ENCODE results near the gene CHTF8.

CHTF8 gene

DNA sequence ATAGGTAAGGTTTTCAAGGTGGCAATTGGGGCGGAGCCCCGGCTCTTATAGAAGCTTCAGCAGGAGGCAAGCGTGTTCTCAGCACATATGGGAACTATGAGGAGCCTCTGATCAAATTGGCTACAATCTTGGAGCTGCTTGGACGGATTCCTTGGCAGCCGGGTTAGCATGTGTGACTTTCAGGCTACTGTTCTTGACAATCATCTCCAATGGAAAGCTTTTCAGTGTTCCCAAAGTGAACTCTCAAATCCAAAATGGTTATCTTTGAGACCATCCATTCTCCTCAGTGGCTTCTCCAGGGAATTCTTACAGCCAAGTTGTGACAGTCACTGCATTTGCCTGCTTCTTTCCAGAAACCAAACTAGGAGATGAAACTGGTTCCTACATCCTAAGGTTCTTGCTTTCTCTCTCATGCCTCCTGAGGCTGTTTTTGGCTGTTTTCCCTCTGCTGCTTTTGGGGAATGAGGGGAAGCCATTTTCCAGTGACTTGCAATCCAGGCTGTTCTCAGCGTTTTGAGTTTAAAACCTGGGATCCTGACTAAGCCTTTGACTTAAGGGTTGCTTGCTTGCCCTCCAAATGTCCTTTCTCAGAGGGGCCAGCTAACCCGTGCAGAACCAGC is 16.0 kb downstream of the CHTF8 start:
- Mint-ChIP-seq H3K36me3 (ENCODE audit: low read depth) (peaks cover 51% of the 10 kb centered on the region), H3K4me1 (no peaks in the 10 kb centered on the region), H3K27me3 (ENCODE audit: low read depth) (peaks cover 9% of the 10 kb centered on the region), H3K4me3 (no peak overlapping the region), H3K27ac (no peak overlapping the region), H3K9me3 (no peaks in the 10 kb centered on the region)
- TF ChIP-seq, protein P1, sequence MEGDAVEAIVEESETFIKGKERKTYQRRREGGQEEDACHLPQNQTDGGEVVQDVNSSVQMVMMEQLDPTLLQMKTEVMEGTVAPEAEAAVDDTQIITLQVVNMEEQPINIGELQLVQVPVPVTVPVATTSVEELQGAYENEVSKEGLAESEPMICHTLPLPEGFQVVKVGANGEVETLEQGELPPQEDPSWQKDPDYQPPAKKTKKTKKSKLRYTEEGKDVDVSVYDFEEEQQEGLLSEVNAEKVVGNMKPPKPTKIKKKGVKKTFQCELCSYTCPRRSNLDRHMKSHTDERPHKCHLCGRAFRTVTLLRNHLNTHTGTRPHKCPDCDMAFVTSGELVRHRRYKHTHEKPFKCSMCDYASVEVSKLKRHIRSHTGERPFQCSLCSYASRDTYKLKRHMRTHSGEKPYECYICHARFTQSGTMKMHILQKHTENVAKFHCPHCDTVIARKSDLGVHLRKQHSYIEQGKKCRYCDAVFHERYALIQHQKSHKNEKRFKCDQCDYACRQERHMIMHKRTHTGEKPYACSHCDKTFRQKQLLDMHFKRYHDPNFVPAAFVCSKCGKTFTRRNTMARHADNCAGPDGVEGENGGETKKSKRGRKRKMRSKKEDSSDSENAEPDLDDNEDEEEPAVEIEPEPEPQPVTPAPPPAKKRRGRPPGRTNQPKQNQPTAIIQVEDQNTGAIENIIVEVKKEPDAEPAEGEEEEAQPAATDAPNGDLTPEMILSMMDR (IDR thresholded peaks at IDR 0.05; ENCODE audit: unreplicated experiment in 3 of 3) = no peak

GRCh38 chr16:69115837-69116236 is 16.6 kb downstream of the CHTF8 start:
- Mint-ChIP-seq H3K27me3 (ENCODE audit: low read depth) (peaks cover 10% of the 10 kb centered on the region), H3K4me3 (no peak overlapping the region), H3K9me3 (no peaks in the 10 kb centered on the region), H3K27ac (no peak overlapping the region), H3K36me3 (ENCODE audit: low read depth) (peaks cover 45% of the 10 kb centered on the region), H3K4me1 (no peaks in the 10 kb centered on the region)
- TF ChIP-seq, protein P1 (IDR thresholded peaks at IDR 0.05; ENCODE audit: unreplicated experiment in 3 of 3) = no peak

- no peaks in the 10 kb centered on the region for H3K9me3 Mint-ChIP-seq
- no peaks in the 10 kb centered on the region for H3K4me1 Mint-ChIP-seq
- H3K27ac Mint-ChIP-seq = no peak overlapping the region
- TF ChIP-seq, protein P1 (IDR thresholded peaks at IDR 0.05; ENCODE audit: unreplicated experiment in 3 of 3) = no peak
- peaks cover 10% of the 10 kb centered on the region for H3K27me3 Mint-ChIP-seq (ENCODE audit: low read depth)
- peaks cover 44% of the 10 kb centered on the region for H3K36me3 Mint-ChIP-seq (ENCODE audit: low read depth)
- H3K4me3 Mint-ChIP-seq = no peak overlapping the region
Measured at GRCh38 chr16:69115361-69115760, 17.0 kb downstream of the CHTF8 start.

DNA sequence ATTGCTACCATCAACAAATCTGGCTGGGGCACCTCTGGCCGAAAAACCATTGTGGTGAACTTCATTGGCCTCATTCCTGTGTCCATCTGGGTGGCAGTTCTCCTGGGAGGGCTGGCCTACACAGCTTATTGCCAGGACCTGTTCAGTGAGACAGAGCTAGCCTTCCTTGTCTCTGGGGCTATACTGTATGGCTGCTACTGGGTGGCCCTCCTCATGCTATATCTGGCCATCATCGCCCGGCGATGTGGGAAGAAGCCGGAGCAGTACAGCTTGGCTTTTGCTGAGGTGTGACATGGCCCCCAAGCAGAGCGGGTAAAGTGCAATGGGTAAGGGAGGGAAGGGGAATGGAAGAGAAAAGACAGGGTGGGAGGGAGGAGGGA is 17.4 kb downstream of the CHTF8 start:
- H3K4me3 Mint-ChIP-seq = no peak overlapping the region
- peaks cover 41% of the 10 kb centered on the region for H3K36me3 Mint-ChIP-seq (ENCODE audit: low read depth)
- H3K4me1 Mint-ChIP-seq = no peaks in the 10 kb centered on the region
- TF ChIP-seq, protein P1 (IDR thresholded peaks at IDR 0.05; ENCODE audit: unreplicated experiment in 3 of 3) = no peak
- H3K27me3 Mint-ChIP-seq (ENCODE audit: low read depth) = peaks cover 11% of the 10 kb centered on the region
- H3K9me3 Mint-ChIP-seq = no peaks in the 10 kb centered on the region
- no peak overlapping the region for H3K27ac Mint-ChIP-seq

DNA sequence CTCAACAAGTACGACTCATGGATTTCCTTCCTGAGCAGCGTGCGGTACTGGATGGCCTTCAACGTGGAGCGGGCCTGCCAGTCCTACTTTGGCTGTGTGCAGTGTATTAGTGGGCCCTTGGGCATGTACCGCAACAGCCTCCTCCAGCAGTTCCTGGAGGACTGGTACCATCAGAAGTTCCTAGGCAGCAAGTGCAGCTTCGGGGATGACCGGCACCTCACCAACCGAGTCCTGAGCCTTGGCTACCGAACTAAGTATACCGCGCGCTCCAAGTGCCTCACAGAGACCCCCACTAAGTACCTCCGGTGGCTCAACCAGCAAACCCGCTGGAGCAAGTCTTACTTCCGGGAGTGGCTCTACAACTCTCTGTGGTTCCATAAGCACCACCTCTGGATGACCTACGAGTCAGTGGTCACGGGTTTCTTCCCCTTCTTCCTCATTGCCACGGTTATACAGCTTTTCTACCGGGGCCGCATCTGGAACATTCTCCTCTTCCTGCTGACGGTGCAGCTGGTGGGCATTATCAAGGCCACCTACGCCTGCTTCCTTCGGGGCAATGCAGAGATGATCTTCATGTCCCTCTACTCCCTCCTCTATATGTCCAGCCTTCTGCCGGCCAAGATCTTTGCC is 17.9 kb downstream of the CHTF8 start:
- TF ChIP-seq, protein P1 (IDR thresholded peaks at IDR 0.05; ENCODE audit: unreplicated experiment in 3 of 3) = no peak
- no peaks in the 10 kb centered on the region for H3K9me3 Mint-ChIP-seq

GRCh38 chr16:69113216-69113615 is 19.2 kb downstream of the CHTF8 start:
- no peaks in the 10 kb centered on the region for H3K9me3 Mint-ChIP-seq

More for the DNA sequence above, 17.9 kb downstream of the CHTF8 start:
- Mint-ChIP-seq H3K27me3 (ENCODE audit: low read depth) (peaks cover 16% of the 10 kb centered on the region), H3K36me3 (ENCODE audit: low read depth) (peaks cover 40% of the 10 kb centered on the region), H3K4me1 (no peaks in the 10 kb centered on the region), H3K4me3 (no peak overlapping the region), H3K27ac (no peak overlapping the region)

More at GRCh38 chr16:69113216-69113615, 19.2 kb downstream of the CHTF8 start:
- H3K36me3 Mint-ChIP-seq (ENCODE audit: low read depth) = peaks cover 35% of the 10 kb centered on the region
- no peak overlapping the region for H3K4me3 Mint-ChIP-seq
- no peak overlapping the region for H3K27ac Mint-ChIP-seq
- TF ChIP-seq, protein P1 (IDR thresholded peaks at IDR 0.05; ENCODE audit: unreplicated experiment in 3 of 3) = no peak
- H3K27me3 Mint-ChIP-seq (ENCODE audit: low read depth) = peaks cover 28% of the 10 kb centered on the region
- H3K4me1 Mint-ChIP-seq = peaks cover 2% of the 10 kb centered on the region

Measured in nephron (organoid).